Type B pancreatic cell (in vitro differentiated cells): ENCODE results near the gene NEGR1. TPM values are rescaled to one million over a fixed set of nuclear protein-coding genes. Genes with fewer than 3 reads are reported as not detected.

Experiments used
- DNase-seq: peaks from one replicate; pipeline ENCODE4 v3.0.0; 2021; ENCODE audit warnings: mixed read lengths; ENCODE audit not compliant: unreplicated experiment; ENCODE audit errors: extremely low spot score
- H3K27ac Mint-ChIP-seq: 2 replicates; pipeline ENCODE4 v1.8.0; 2021; ENCODE audit warnings: mild to moderate bottlenecking, mixed read lengths
- H3K27me3 Mint-ChIP-seq: 2 replicates; pipeline ENCODE4 v1.8.0; 2021; ENCODE audit warnings: mixed read lengths
- H3K36me3 Mint-ChIP-seq: 2 replicates; pipeline ENCODE4 v1.8.0; 2021; ENCODE audit warnings: mixed read lengths
- H3K4me1 Mint-ChIP-seq: one replicate; pipeline ENCODE4 v1.8.0; 2021; ENCODE audit warnings: mixed read lengths; ENCODE audit not compliant: unreplicated experiment
- H3K4me3 Mint-ChIP-seq: 2 replicates; pipeline ENCODE4 v1.8.0; 2021; ENCODE audit warnings: mild to moderate bottlenecking, mixed read lengths
- H3K9me3 Mint-ChIP-seq: 2 replicates; pipeline ENCODE4 v1.8.0; 2021; ENCODE audit warnings: mixed read lengths
- CTCF ChIP-seq: fragments of 200-600 bp; sonication (generic); conservative IDR thresholded peaks from 2 replicates; pipeline ENCODE4 v1.5.0; 2021; ENCODE audit warnings: antibody characterized with exemption, mild to moderate bottlenecking
- total RNA-seq: library from RNA; stranded (reverse); gene quantifications from 2 replicates; pipeline ENCODE4 v1.2.1, GENCODE V29; 2021; ENCODE audit warnings: low replicate concordance

Gene NEGR1
- total RNA-seq, 1 donor from 2014 or later = 22.5 TPM

- Mint-ChIP-seq H3K9me3 (no peaks in the 10 kb centered on the region), H3K4me3 (no peak overlapping the region), H3K4me1 (no peaks in the 10 kb centered on the region), H3K27ac (no peak overlapping the region), H3K27me3 (no peaks in the 10 kb centered on the region), H3K36me3 (no peaks in the 10 kb centered on the region)
- TF ChIP-seq CTCF = no peak
- no peak for DNase-seq
Observed at GRCh38 chr1:71693581-71693980, 588.8 kb downstream of the NEGR1 start.

DNA sequence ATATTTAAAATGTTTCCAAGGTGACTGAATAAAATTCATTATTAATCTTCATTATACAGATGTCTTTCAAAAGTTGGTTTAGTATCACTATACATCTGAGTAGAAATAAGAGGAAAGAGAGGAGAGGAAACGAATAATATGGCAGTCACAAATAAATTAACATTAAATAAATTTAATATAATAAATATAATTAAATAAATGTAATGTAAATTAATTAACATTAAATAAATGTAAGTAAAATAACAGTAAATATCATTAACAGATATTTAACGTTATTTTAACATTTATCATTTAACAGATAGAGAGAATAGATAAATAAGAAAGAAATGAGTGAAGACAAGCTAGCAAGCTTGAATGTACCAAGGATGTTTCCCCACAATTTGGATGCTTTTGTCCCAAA is 592.7 kb downstream of the NEGR1 start:
- Mint-ChIP-seq H3K27ac (no peak overlapping the region), H3K4me1 (no peaks in the 10 kb centered on the region), H3K36me3 (no peaks in the 10 kb centered on the region), H3K27me3 (no peaks in the 10 kb centered on the region), H3K4me3 (no peak overlapping the region), H3K9me3 (no peaks in the 10 kb centered on the region)
- DNase-seq = no peak
- no peak for TF ChIP-seq CTCF

DNA sequence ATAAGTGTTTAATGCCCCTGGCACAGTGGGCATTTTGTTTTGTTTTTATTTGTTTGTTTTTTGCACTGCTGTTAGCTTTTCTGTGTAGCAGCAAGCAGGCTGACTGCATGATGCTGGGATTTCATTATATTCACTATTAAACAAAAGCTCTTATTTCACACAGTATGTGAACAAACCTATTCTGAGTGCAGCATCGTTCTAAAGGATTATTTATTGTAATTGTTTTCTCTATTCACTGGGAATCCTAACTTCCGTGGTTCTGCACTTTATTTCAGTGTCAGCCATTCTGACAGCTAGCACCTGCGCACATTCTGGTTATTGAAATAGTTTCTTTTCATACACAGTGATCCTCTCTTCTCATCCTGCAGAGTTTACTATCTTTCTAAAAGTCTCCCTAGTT is 595.0 kb downstream of the NEGR1 start:
- Mint-ChIP-seq H3K27ac (no peak overlapping the region), H3K27me3 (no peaks in the 10 kb centered on the region), H3K9me3 (no peaks in the 10 kb centered on the region), H3K36me3 (no peaks in the 10 kb centered on the region), H3K4me1 (no peaks in the 10 kb centered on the region), H3K4me3 (no peak overlapping the region)
- TF ChIP-seq CTCF = no peak
- no peak for DNase-seq

GRCh38 chr1:71676979-71677925 is 605.1 kb downstream of the NEGR1 start:
- no peak for DNase-seq
- Mint-ChIP-seq H3K4me1 (no peaks in the 10 kb centered on the region), H3K4me3 (no peak overlapping the region), H3K36me3 (no peaks in the 10 kb centered on the region), H3K27ac (no peak overlapping the region), H3K27me3 (no peaks in the 10 kb centered on the region), H3K9me3 (no peaks in the 10 kb centered on the region)
- no peak for TF ChIP-seq CTCF

- H3K4me3 Mint-ChIP-seq = no peak overlapping the region
- H3K27ac Mint-ChIP-seq = no peak overlapping the region
- TF ChIP-seq CTCF = no peak
- no peaks in the 10 kb centered on the region for H3K36me3 Mint-ChIP-seq
- H3K9me3 Mint-ChIP-seq = no peaks in the 10 kb centered on the region
- H3K27me3 Mint-ChIP-seq = no peaks in the 10 kb centered on the region
- H3K4me1 Mint-ChIP-seq = peaks cover 3% of the 10 kb centered on the region
- no peak for DNase-seq
Observed at GRCh38 chr1:71668065-71668464, 614.3 kb downstream of the NEGR1 start.
